Fibroblast of villous mesenchyme (primary cell): Measurements from ENCODE around the gene NELFA. TPM values are rescaled to one million over a fixed set of nuclear protein-coding genes. Genes with fewer than 3 reads are reported as not detected.

Experiments used
- DNase-seq: peaks from one replicate; pipeline ENCODE4 v3.0.0-alpha.2; 2010; ENCODE audit warnings: low read depth
- H3K4me3 ChIP-seq: 2 replicates; pipeline ENCODE4 v1.5.1; 2011; ENCODE audit warnings: low read depth, mild to moderate bottlenecking, low read length
- CTCF ChIP-seq: IDR thresholded peaks from 2 replicates; pipeline ENCODE4 v1.5.1; 2012; ENCODE audit warnings: low read depth, mild to moderate bottlenecking, low read length; ENCODE audit not compliant: insufficient read depth
- total RNA-seq: library from RNA; depleted of rRNA; stranded (reverse); fragments of >200 nt; gene quantifications from 2 replicates; pipeline ENCODE4 v1.2.3, GENCODE V29; 2012

The NELFA gene
- total RNA-seq, 1 donor: 18.1 TPM

- TF ChIP-seq CTCF: no peak
- no peak for DNase-seq
- H3K4me3 ChIP-seq: no peak overlapping the region
Measured at GRCh38 chr4:1989533-1990347, 19.0 kb downstream of the NELFA start.

DNA sequence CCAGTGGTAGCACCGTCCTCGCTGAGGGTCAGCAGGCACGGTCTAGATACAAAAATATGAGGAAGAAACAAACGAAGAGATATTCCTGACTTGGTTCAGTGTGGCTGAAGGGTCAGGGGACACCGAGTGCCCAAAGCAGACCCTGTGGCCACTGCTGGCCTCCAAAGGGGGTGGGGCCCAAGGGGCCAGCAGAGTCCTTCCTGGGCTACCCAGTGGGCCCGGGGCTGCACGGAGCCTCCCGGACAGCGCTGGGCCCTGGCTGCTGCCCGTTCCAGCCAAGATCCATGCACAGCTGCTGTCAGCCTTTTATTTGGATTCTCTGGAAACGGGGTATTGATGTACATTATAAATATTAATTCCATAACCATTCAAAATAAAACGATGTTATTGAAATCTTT is 20.4 kb downstream of the NELFA start:
- DNase-seq: no peak
- H3K4me3 ChIP-seq: no peak overlapping the region
- no peak for TF ChIP-seq CTCF

GRCh38 chr4:1987721-1988326 is 20.9 kb downstream of the NELFA start:
- no peak overlapping the region for H3K4me3 ChIP-seq
- TF ChIP-seq CTCF: no peak
- no peak for DNase-seq

DNA sequence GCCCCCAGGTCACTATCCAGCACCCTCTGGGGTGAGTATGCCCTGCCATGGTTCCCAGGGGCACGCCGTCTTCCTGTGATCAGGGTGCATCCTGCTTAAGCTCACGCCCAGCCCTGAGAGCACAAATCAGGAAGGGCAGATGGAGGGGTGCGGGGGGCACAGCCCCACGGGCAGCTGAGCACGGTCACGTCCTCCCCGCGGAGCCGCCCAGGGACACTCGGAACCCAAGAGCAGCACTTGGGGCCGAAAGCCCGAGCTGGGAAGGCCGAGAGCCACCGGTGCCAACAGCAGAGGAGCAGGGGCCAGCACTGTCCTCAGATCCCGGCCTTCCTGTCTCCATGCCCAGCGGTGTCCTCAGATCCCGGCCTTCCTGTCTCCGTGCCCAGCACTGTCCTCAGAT is 21.5 kb downstream of the NELFA start:
- no peak for TF ChIP-seq CTCF
- no peak overlapping the region for H3K4me3 ChIP-seq
- DNase-seq: no peak

- no peak for TF ChIP-seq CTCF
- no peak overlapping the region for H3K4me3 ChIP-seq
- DNase-seq: no peak
Measured at GRCh38 chr4:1986578-1987210, 22.1 kb downstream of the NELFA start.

- no peak overlapping the region for H3K4me3 ChIP-seq
- no peak for DNase-seq
- TF ChIP-seq CTCF: no peak
Measured at GRCh38 chr4:1985780-1986577, 22.8 kb downstream of the NELFA start.
